Stimulated activated CD8-positive, alpha-beta memory T cell treated with anti-CD3 and anti-CD28 coated beads, Interleukin-15, amount 100 ng/mL, for 1 hour (primary cell): Measurements from ENCODE around the gene PMEPA1.

Source experiments
- DNase-seq: peaks from one replicate; pipeline ENCODE4 v3.0.0-alpha.2; 2020; ENCODE audit warnings: low read depth

Gene PMEPA1

GRCh38 chr20:57622579-57623381 is 87.0 kb downstream of the PMEPA1 start:
- peak; percentile 58 for DNase-seq

- DNase-seq: no peak
These were observed 87.6 kb downstream of the PMEPA1 start for GRCh38 chr20:57622201-57622570.

GRCh38 chr20:57621421-57622200 is 88.2 kb downstream of the PMEPA1 start:
- DNase-seq: no peak

- no peak for DNase-seq
These were observed 88.8 kb downstream of the PMEPA1 start for GRCh38 chr20:57620999-57621398.

- no peak for DNase-seq
These were observed 89.4 kb downstream of the PMEPA1 start, which contains the start of gene ZBP1 for GRCh38 chr20:57620274-57620990. Gene ZBP1 (minus strand): TSS chr20:57620426. CDS start chr20:57620295, 131 bp downstream.

- no peak for DNase-seq
These were observed 90.6 kb downstream of the PMEPA1 start for GRCh38 chr20:57619051-57619831.

- DNase-seq: no peak
These were observed 91.1 kb downstream of the PMEPA1 start for GRCh38 chr20:57618764-57619050.

GRCh38 chr20:57618091-57618763 is 91.6 kb downstream of the PMEPA1 start:
- DNase-seq: no peak

GRCh38 chr20:57617079-57617795 is 92.6 kb downstream of the PMEPA1 start:
- no peak for DNase-seq

GRCh38 chr20:57616143-57616951 is 93.5 kb downstream of the PMEPA1 start:
- DNase-seq: no peak

- DNase-seq: no peak
These were observed 94.4 kb downstream of the PMEPA1 start for GRCh38 chr20:57615445-57615811.

- DNase-seq: no peak
These were observed 95.0 kb downstream of the PMEPA1 start for GRCh38 chr20:57614490-57615444.

- DNase-seq: no peak
These were observed 96.3 kb downstream of the PMEPA1 start for GRCh38 chr20:57613481-57613921.

GRCh38 chr20:57612916-57613315 is 96.9 kb downstream of the PMEPA1 start:
- DNase-seq: no peak

GRCh38 chr20:57612436-57612835 is 97.4 kb downstream of the PMEPA1 start:
- no peak for DNase-seq

- DNase-seq: no peak
These were observed 98.1 kb downstream of the PMEPA1 start for GRCh38 chr20:57611586-57612311.

- DNase-seq: no peak
These were observed 99.4 kb downstream of the PMEPA1 start for GRCh38 chr20:57610261-57610952.

- DNase-seq: no peak
These were observed 100.0 kb downstream of the PMEPA1 start for GRCh38 chr20:57609842-57610167.
